ENCODE data around the gene ANKS4B.

DNA sequence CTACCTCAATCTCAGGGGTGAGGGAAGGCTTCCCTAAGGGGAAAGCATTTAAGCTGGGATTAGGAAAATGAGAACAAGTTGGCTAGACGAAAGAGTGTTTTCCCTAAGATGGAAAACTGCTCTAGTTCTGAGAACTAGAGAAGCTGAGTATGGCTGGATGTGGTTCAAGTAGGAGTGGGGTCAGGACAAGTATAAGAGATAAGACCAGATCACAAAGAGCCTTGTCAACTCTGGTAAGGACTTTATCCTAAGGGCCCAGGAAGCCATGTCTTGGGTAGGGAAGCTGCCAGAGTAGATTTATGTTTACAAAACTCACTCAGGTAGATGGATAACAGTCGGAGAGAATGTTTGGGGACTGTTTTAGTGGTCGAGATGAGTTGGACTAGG is 1.7 kb downstream of the ANKS4B start:
- TF ChIP-seq, protein P1, sequence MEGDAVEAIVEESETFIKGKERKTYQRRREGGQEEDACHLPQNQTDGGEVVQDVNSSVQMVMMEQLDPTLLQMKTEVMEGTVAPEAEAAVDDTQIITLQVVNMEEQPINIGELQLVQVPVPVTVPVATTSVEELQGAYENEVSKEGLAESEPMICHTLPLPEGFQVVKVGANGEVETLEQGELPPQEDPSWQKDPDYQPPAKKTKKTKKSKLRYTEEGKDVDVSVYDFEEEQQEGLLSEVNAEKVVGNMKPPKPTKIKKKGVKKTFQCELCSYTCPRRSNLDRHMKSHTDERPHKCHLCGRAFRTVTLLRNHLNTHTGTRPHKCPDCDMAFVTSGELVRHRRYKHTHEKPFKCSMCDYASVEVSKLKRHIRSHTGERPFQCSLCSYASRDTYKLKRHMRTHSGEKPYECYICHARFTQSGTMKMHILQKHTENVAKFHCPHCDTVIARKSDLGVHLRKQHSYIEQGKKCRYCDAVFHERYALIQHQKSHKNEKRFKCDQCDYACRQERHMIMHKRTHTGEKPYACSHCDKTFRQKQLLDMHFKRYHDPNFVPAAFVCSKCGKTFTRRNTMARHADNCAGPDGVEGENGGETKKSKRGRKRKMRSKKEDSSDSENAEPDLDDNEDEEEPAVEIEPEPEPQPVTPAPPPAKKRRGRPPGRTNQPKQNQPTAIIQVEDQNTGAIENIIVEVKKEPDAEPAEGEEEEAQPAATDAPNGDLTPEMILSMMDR (IDR thresholded peaks at IDR 0.05): no peak
- no peak for TF ChIP-seq POLR2AphosphoS5 (IDR thresholded peaks at IDR 0.05; ENCODE audit: low read depth, low read length)
- TF ChIP-seq SIN3A (IDR thresholded peaks at IDR 0.05; ENCODE audit: borderline replicate concordance, insufficient read depth, low read depth, low read length): no peak
- TF ChIP-seq, protein P2, sequence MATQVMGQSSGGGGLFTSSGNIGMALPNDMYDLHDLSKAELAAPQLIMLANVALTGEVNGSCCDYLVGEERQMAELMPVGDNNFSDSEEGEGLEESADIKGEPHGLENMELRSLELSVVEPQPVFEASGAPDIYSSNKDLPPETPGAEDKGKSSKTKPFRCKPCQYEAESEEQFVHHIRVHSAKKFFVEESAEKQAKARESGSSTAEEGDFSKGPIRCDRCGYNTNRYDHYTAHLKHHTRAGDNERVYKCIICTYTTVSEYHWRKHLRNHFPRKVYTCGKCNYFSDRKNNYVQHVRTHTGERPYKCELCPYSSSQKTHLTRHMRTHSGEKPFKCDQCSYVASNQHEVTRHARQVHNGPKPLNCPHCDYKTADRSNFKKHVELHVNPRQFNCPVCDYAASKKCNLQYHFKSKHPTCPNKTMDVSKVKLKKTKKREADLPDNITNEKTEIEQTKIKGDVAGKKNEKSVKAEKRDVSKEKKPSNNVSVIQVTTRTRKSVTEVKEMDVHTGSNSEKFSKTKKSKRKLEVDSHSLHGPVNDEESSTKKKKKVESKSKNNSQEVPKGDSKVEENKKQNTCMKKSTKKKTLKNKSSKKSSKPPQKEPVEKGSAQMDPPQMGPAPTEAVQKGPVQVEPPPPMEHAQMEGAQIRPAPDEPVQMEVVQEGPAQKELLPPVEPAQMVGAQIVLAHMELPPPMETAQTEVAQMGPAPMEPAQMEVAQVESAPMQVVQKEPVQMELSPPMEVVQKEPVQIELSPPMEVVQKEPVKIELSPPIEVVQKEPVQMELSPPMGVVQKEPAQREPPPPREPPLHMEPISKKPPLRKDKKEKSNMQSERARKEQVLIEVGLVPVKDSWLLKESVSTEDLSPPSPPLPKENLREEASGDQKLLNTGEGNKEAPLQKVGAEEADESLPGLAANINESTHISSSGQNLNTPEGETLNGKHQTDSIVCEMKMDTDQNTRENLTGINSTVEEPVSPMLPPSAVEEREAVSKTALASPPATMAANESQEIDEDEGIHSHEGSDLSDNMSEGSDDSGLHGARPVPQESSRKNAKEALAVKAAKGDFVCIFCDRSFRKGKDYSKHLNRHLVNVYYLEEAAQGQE (IDR thresholded peaks at IDR 0.05; ENCODE audit: insufficient read depth in 1 of 2, low read depth in 2 of 2, low read length in 1 of 2): no peak
- TF ChIP-seq TCF7L2 (IDR thresholded peaks at IDR 0.05; ENCODE audit: low read depth, low read length): no peak
